Measurements from ENCODE around the gene MYEF2. TPM values are rescaled to one million over a fixed set of nuclear protein-coding genes. Genes with fewer than 3 reads are reported as not detected.

MYEF2 gene
- total and polyA plus RNA-seq, 2 of the 13 experiments (the other 11 are each of a cell fraction or from before 2014, with no cell fraction given): 10.3 to 10.5 TPM

DNA sequence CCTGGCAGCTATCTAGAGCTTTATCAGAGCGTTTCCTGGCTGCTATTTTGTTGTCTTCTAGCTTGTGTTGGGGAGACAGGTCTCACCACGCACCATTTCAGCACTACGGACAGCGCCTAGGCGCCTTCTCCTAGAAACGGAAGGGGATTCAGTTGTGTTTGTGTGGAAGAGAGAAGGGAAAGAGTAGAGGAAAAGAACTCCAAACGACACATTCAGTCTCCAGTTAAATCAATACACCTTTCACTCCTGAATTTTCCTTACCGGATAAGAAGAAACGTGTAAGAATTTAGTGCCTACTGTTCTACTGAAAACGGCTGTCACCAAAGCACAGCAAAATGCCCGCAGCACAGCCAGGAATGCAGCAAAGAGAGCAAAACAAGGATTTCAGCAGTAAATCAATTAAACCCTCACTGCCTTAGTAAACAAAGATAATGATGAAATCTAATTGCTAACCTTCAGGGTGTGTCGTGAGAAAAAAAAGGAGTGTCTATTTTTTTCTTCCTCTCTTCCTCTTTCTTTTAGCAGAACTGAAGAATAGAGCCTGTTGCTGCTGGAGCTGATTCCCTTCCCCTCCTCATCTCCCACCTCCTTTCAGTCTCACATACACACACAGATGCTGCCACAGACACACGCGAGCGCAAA lies 13.0 kb upstream of the MYEF2 start (continued):
- TF ChIP-seq ZNF142 (CRISPR knock-in tag; IDR thresholded peaks at IDR 0.05): peak; percentile 51; the same call in 1 of the 2 replicates
- peak; percentile 36; the same call in 1 of the 2 replicates for TF ChIP-seq FOXK1 (CRISPR knock-in tag; IDR thresholded peaks at IDR 0.05; ENCODE audit: borderline replicate concordance, low read depth)
- TF ChIP-seq, protein P1, sequence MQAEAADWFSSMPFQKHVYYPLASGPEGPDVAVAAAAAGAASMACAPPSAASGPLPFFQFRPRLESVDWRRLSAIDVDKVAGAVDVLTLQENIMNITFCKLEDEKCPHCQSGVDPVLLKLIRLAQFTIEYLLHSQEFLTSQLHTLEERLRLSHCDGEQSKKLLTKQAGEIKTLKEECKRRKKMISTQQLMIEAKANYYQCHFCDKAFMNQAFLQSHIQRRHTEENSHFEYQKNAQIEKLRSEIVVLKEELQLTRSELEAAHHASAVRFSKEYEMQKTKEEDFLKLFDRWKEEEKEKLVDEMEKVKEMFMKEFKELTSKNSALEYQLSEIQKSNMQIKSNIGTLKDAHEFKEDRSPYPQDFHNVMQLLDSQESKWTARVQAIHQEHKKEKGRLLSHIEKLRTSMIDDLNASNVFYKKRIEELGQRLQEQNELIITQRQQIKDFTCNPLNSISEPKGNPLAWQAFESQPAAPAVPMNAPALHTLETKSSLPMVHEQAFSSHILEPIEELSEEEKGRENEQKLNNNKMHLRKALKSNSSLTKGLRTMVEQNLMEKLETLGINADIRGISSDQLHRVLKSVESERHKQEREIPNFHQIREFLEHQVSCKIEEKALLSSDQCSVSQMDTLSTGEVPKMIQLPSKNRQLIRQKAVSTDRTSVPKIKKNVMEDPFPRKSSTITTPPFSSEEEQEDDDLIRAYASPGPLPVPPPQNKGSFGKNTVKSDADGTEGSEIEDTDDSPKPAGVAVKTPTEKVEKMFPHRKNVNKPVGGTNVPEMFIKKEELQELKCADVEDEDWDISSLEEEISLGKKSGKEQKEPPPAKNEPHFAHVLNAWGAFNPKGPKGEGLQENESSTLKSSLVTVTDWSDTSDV (CRISPR knock-in tag; IDR thresholded peaks at IDR 0.05): no peak
- TF ChIP-seq ZNF441 (CRISPR knock-in tag; IDR thresholded peaks at IDR 0.05; ENCODE audit: borderline replicate concordance): peak; percentile 86
- TF ChIP-seq KLF16 (CRISPR knock-in tag; IDR thresholded peaks at IDR 0.05): peak in 1 of 2 experiments; percentile 71; a peak in 2 of 4 replicates
- TF ChIP-seq, protein P2, sequence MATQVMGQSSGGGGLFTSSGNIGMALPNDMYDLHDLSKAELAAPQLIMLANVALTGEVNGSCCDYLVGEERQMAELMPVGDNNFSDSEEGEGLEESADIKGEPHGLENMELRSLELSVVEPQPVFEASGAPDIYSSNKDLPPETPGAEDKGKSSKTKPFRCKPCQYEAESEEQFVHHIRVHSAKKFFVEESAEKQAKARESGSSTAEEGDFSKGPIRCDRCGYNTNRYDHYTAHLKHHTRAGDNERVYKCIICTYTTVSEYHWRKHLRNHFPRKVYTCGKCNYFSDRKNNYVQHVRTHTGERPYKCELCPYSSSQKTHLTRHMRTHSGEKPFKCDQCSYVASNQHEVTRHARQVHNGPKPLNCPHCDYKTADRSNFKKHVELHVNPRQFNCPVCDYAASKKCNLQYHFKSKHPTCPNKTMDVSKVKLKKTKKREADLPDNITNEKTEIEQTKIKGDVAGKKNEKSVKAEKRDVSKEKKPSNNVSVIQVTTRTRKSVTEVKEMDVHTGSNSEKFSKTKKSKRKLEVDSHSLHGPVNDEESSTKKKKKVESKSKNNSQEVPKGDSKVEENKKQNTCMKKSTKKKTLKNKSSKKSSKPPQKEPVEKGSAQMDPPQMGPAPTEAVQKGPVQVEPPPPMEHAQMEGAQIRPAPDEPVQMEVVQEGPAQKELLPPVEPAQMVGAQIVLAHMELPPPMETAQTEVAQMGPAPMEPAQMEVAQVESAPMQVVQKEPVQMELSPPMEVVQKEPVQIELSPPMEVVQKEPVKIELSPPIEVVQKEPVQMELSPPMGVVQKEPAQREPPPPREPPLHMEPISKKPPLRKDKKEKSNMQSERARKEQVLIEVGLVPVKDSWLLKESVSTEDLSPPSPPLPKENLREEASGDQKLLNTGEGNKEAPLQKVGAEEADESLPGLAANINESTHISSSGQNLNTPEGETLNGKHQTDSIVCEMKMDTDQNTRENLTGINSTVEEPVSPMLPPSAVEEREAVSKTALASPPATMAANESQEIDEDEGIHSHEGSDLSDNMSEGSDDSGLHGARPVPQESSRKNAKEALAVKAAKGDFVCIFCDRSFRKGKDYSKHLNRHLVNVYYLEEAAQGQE (IDR thresholded peaks at IDR 0.05; ENCODE audit: borderline replicate concordance in 1 of 2, low read depth in 1 of 2, low read length in 2 of 2): peak in 1 of 2 experiments; percentile 99
- 0 out of 2 replicates have a peak, but pooled peaks have one; percentile 62 for TF ChIP-seq ZNF670 (CRISPR knock-in tag; IDR thresholded peaks at IDR 0.05; ENCODE audit: borderline replicate concordance)
- TF ChIP-seq HBP1 (CRISPR knock-in tag; IDR thresholded peaks at IDR 0.05; ENCODE audit: low read depth): 0 out of 2 replicates have a peak, but pooled peaks have one; percentile 68
- peak; percentile 50; the same call in 1 of the 2 replicates for TF ChIP-seq ZNF773 (CRISPR knock-in tag; IDR thresholded peaks at IDR 0.05; ENCODE audit: borderline replicate concordance)
